Parathyroid adenoma (tissue), 2 donors: Measurements from ENCODE around the gene NPAS1.

Experiments used
- H2AFZ ChIP-seq: fragments of 300-600 bp; sonication (generic); one replicate; pipeline ENCODE4 v1.7.0; 2017; ENCODE audit warnings: antibody characterized with exemption, mild to moderate bottlenecking
- H3K27ac ChIP-seq: fragments of 300-600 bp; sonication (generic); one replicate; pipeline ENCODE4 v1.7.0; 2017
- H3K27me3 ChIP-seq: fragments of 300-600 bp; sonication (generic); one replicate; pipeline ENCODE4 v1.7.0; 2017; ENCODE audit warnings: low read length; ENCODE audit not compliant: control insufficient read depth, insufficient read depth
- H3K36me3 ChIP-seq: fragments of 300-600 bp; sonication (generic); one replicate; pipeline ENCODE4 v1.7.0; 2017; ENCODE audit warnings: low read length; ENCODE audit not compliant: control insufficient read depth, insufficient read depth
- H3K4me1 ChIP-seq: fragments of 300-600 bp; sonication (generic); one replicate; pipeline ENCODE4 v1.7.0; 2017; ENCODE audit warnings: control low read depth
- H3K4me2 ChIP-seq: fragments of 300-600 bp; sonication (generic); one replicate; pipeline ENCODE4 v1.7.0; 2017; ENCODE audit warnings: low read length
- H3K4me3 ChIP-seq: fragments of 300-600 bp; sonication (generic); one replicate; pipeline ENCODE4 v1.7.0; 2017; ENCODE audit warnings: low read depth, low read length
- H3K79me2 ChIP-seq: fragments of 300-600 bp; sonication (generic); one replicate; pipeline ENCODE4 v1.7.0; 2017; ENCODE audit warnings: control low read depth
- H3K9ac ChIP-seq: fragments of 300-600 bp; sonication (generic); one replicate; pipeline ENCODE4 v1.7.0; 2017; ENCODE audit warnings: mild to moderate bottlenecking
- H3K9me3 ChIP-seq: fragments of 300-600 bp; sonication (generic); one replicate; pipeline ENCODE4 v1.7.0; 2017; ENCODE audit warnings: low read length; ENCODE audit not compliant: control insufficient read depth
- CTCF ChIP-seq: fragments of 300-600 bp; sonication (generic); IDR thresholded peaks from one replicate; pipeline ENCODE4 v1.7.0; 2017; ENCODE audit warnings: antibody characterized with exemption, mild to moderate bottlenecking
- donor health status: primary hyperparathyroidism.

The NPAS1 gene

GRCh38 chr19:47019431-47020041 is at the start of gene NPAS1:
TSS of gene NPAS1 (plus strand) at chr19:47019837. CDS start at chr19:47021048, 1,211 bp downstream.
- Histone ChIP-seq H3K36me3 (no peaks in the 10 kb centered on the region), H3K27me3 (peaks cover 10% of the 10 kb centered on the region), H3K9me3 (no peaks in the 10 kb centered on the region), H3K27ac (no peak within 1 kb of the TSS), H3K4me3 (no peak within 1 kb of the TSS), H3K9ac (no peak within 1 kb of the TSS), H2AFZ (no peak within 1 kb of the TSS), H3K4me1 (no peaks in the 10 kb centered on the region), H3K79me2 (no peaks in the 10 kb centered on the region), H3K4me2 (no peak within 1 kb of the TSS)
- no peak for TF ChIP-seq CTCF

- no peak for TF ChIP-seq CTCF
- Histone ChIP-seq H3K36me3 (no peaks in the 10 kb centered on the region), H3K27ac (no peak overlapping the region)
Observed at GRCh38 chr19:46970815-46971214, 48.8 kb upstream of the NPAS1 start.

GRCh38 chr19:46972311-46972710 is 47.3 kb upstream of the NPAS1 start:
- Histone ChIP-seq H3K27ac (no peak overlapping the region), H3K9ac (no peak overlapping the region), H3K4me2 (no peak overlapping the region), H2AFZ (no peak overlapping the region), H3K36me3 (no peaks in the 10 kb centered on the region), H3K4me3 (no peak overlapping the region), H3K4me1 (peaks cover 27% of the 10 kb centered on the region), H3K79me2 (peaks cover 34% of the 10 kb centered on the region), H3K9me3 (no peaks in the 10 kb centered on the region), H3K27me3 (no peaks in the 10 kb centered on the region)
- TF ChIP-seq CTCF: no peak

More at GRCh38 chr19:46970815-46971214, 48.8 kb upstream of the NPAS1 start:
- Histone ChIP-seq H3K4me3 (no peak overlapping the region), H3K4me2 (no peak overlapping the region), H3K79me2 (peaks cover 45% of the 10 kb centered on the region), H3K9ac (no peak overlapping the region), H3K4me1 (peaks cover 18% of the 10 kb centered on the region), H2AFZ (no peak overlapping the region), H3K9me3 (no peaks in the 10 kb centered on the region), H3K27me3 (no peaks in the 10 kb centered on the region)

- no peaks in the 10 kb centered on the region for H3K9me3 ChIP-seq
- no peak overlapping the region for H3K4me3 ChIP-seq
- H2AFZ ChIP-seq: no peak overlapping the region
- H3K4me1 ChIP-seq: peaks cover 32% of the 10 kb centered on the region
- no peak overlapping the region for H3K9ac ChIP-seq
- H3K79me2 ChIP-seq: peaks cover 18% of the 10 kb centered on the region
- H3K4me2 ChIP-seq: no peak overlapping the region
- no peaks in the 10 kb centered on the region for H3K36me3 ChIP-seq
- no peak overlapping the region for H3K27ac ChIP-seq
- TF ChIP-seq CTCF: no peak
- H3K27me3 ChIP-seq: no peaks in the 10 kb centered on the region
Observed at GRCh38 chr19:46974181-46974580, 45.5 kb upstream of the NPAS1 start.
